Immature natural killer cell (primary cell): ENCODE results near the gene IFNL1. TPM values are rescaled to one million over a fixed set of nuclear protein-coding genes. Genes with fewer than 3 reads are reported as not detected.

Experiments
- DNase-seq, 3 donors: peaks; one replicate each; pipeline ENCODE4 v3.0.0; 2022; ENCODE audit warnings: mixed read lengths in 1 of 3
- H3K27ac Mint-ChIP-seq, 6 donors: one replicate each; pipeline ENCODE4 v1.8.0; 2020; ENCODE audit warnings: mixed read lengths in 6 of 6, mild to moderate bottlenecking in 5 of 6, inconsistent platforms in 4 of 6, moderate library complexity in 3 of 6
- H3K27me3 Mint-ChIP-seq, 3 donors: one replicate each; pipeline ENCODE4 v1.8.0; 2020 to 2021; ENCODE audit warnings: low read depth in 3 of 3, mild to moderate bottlenecking in 3 of 3, mixed read lengths in 3 of 3, moderate library complexity in 3 of 3, inconsistent platforms in 1 of 3
- H3K36me3 Mint-ChIP-seq, 3 donors: one replicate each; pipeline ENCODE4 v1.8.0; 2020; ENCODE audit warnings: mixed read lengths in 3 of 3, inconsistent platforms in 2 of 3, mild to moderate bottlenecking in 2 of 3
- H3K4me1 Mint-ChIP-seq, 2 donors: one replicate each; pipeline ENCODE4 v1.8.0; 2020; ENCODE audit warnings: inconsistent platforms in 2 of 2, mild to moderate bottlenecking in 2 of 2, mixed read lengths in 2 of 2, moderate library complexity in 1 of 2
- H3K4me3 Mint-ChIP-seq, 5 donors: one replicate each; pipeline ENCODE4 v1.8.0; 2020; ENCODE audit warnings: mild to moderate bottlenecking in 5 of 5, mixed read lengths in 5 of 5, inconsistent platforms in 3 of 5, moderate library complexity in 3 of 5
- H3K9me3 Mint-ChIP-seq, 6 donors: one replicate each; pipeline ENCODE4 v1.8.0; 2020; ENCODE audit warnings: mild to moderate bottlenecking in 6 of 6, mixed read lengths in 6 of 6, inconsistent platforms in 4 of 6, moderate library complexity in 3 of 6
- polyA plus RNA-seq, 3 donors: library from polyadenylated mRNA; unstranded; fragments of 300-500 nt; fragmentation: Illumina TruSeq; gene quantifications; one replicate each; pipeline ENCODE4 v1.2.3, GENCODE V29; 2021

The IFNL1 gene
- polyA plus RNA-seq, 3 donors from 2014 or later = 2.2 to 4.8 (median 2.3) TPM

GRCh38 chr19:39293394-39293793 is 2.8 kb upstream of the IFNL1 start:
- no peak for DNase-seq
- H3K4me1 Mint-ChIP-seq = peaks cover 28 to 31% of the 10 kb centered on the region in 2 donors
- peaks cover 9 to 13% (median 10%) of the 10 kb centered on the region in 3 donors for H3K27me3 Mint-ChIP-seq
- peaks cover 0 to 4% (median 0%) of the 10 kb centered on the region in 3 donors for H3K36me3 Mint-ChIP-seq
- H3K4me3 Mint-ChIP-seq = no peak overlapping the region
- H3K27ac Mint-ChIP-seq = no peak overlapping the region
- no peaks in the 10 kb centered on the region for H3K9me3 Mint-ChIP-seq

- H3K9me3 Mint-ChIP-seq = no peaks in the 10 kb centered on the region
- H3K36me3 Mint-ChIP-seq = no peaks in the 10 kb centered on the region
- peaks cover 52 to 61% of the 10 kb centered on the region in 2 donors for H3K4me1 Mint-ChIP-seq
- no peak for DNase-seq
- H3K27ac Mint-ChIP-seq = peak overlapping the region in 5 of 6 donors; percentile 56 to 91 (median 78)
- peaks cover 19 to 23% (median 21%) of the 10 kb centered on the region in 3 donors for H3K27me3 Mint-ChIP-seq
- H3K4me3 Mint-ChIP-seq = peak overlapping the region; percentile 54 to 81 (median 63)
Observed at GRCh38 chr19:39296906-39297305, 699 bp downstream of the IFNL1 start.

- Mint-ChIP-seq H3K9me3 (no peaks in the 10 kb centered on the region), H3K27ac (peak overlapping the region; percentile 84 to 97 (median 90)), H3K4me1 (peaks cover 52 to 66% of the 10 kb centered on the region in 2 donors), H3K36me3 (no peaks in the 10 kb centered on the region), H3K27me3 (peaks cover 19 to 23% (median 21%) of the 10 kb centered on the region in 3 donors), H3K4me3 (peak overlapping the region; percentile 81 to 89 (median 83))
- peak; percentile 92 to 94 (median 93) for DNase-seq
Observed at GRCh38 chr19:39297931-39298634, 1.9 kb downstream of the IFNL1 start.

GRCh38 chr19:39299404-39299803 is 3.2 kb downstream of the IFNL1 start:
- peak; percentile 72 to 75 (median 74) for DNase-seq
- H3K36me3 Mint-ChIP-seq = no peaks in the 10 kb centered on the region
- peak overlapping the region; percentile 84 to 97 (median 90) for H3K27ac Mint-ChIP-seq
- H3K4me1 Mint-ChIP-seq = peaks cover 50 to 66% of the 10 kb centered on the region in 2 donors
- no peaks in the 10 kb centered on the region for H3K9me3 Mint-ChIP-seq
- peaks cover 17 to 23% (median 21%) of the 10 kb centered on the region in 3 donors for H3K27me3 Mint-ChIP-seq
- H3K4me3 Mint-ChIP-seq = peak overlapping the region; percentile 56 to 86 (median 76)

DNA sequence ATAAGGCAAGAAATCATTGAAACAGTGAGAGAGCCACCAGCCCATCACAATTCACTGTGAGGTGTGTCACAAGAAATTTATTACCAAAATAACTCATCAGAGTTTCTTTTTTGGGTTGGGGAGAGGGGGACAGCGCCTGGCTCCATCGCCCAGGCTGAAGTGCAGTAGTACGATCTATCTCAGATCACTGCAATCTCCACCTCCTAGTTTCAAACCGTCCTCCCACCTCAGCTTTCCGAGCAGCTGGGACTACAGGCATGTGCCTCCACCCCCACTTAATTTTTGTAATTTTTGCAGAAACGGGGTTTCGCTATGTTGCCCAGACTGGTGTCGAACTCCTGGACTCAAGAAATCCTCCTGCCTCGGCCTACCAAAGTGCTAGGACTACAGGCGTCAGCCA is 3.6 kb downstream of the IFNL1 start:
- H3K4me1 Mint-ChIP-seq = peaks cover 49 to 66% of the 10 kb centered on the region in 2 donors
- H3K27me3 Mint-ChIP-seq = peaks cover 17 to 23% (median 21%) of the 10 kb centered on the region in 3 donors
- H3K9me3 Mint-ChIP-seq = no peaks in the 10 kb centered on the region
- H3K27ac Mint-ChIP-seq = peak overlapping the region; percentile 84 to 97 (median 90)
- peak overlapping the region; percentile 56 to 86 (median 76) for H3K4me3 Mint-ChIP-seq
- H3K36me3 Mint-ChIP-seq = no peaks in the 10 kb centered on the region
- no peak for DNase-seq

DNA sequence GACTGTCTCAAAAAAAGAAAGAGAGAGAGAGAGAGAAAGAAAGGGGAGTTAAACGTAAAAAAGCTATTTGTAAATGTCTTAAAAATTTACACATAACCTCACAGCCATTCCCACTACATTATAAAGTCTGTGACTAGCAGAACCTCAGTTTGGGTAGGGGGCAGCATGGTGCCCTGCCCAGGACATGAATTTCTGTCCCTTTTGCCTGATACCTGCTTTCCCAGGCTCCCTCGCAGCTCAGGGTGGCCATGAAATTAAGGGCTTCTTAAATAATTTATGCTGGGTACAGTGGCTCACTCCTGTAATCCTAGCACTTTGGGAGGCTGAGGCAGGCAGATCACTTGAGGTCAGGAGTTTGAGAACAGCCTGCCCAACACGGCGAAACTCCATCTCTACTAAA is 4.8 kb downstream of the IFNL1 start:
- H3K36me3 Mint-ChIP-seq = peaks cover 0 to 2% (median 0%) of the 10 kb centered on the region in 3 donors
- peaks cover 17 to 23% (median 21%) of the 10 kb centered on the region in 3 donors for H3K27me3 Mint-ChIP-seq
- no peak overlapping the region for H3K4me3 Mint-ChIP-seq
- peaks cover 46 to 58% of the 10 kb centered on the region in 2 donors for H3K4me1 Mint-ChIP-seq
- no peaks in the 10 kb centered on the region for H3K9me3 Mint-ChIP-seq
- no peak for DNase-seq
- H3K27ac Mint-ChIP-seq = peak overlapping the region in 3 of 6 donors; percentile 52 to 95 (median 72)

GRCh38 chr19:39301562-39301961 is 5.4 kb downstream of the IFNL1 start:
- H3K27ac Mint-ChIP-seq = no peak overlapping the region
- peaks cover 40 to 53% of the 10 kb centered on the region in 2 donors for H3K4me1 Mint-ChIP-seq
- H3K36me3 Mint-ChIP-seq = peaks cover 2 to 8% (median 5%) of the 10 kb centered on the region in 3 donors
- H3K9me3 Mint-ChIP-seq = no peaks in the 10 kb centered on the region
- peaks cover 17 to 23% (median 21%) of the 10 kb centered on the region in 3 donors for H3K27me3 Mint-ChIP-seq
- H3K4me3 Mint-ChIP-seq = no peak overlapping the region
- DNase-seq = no peak

DNA sequence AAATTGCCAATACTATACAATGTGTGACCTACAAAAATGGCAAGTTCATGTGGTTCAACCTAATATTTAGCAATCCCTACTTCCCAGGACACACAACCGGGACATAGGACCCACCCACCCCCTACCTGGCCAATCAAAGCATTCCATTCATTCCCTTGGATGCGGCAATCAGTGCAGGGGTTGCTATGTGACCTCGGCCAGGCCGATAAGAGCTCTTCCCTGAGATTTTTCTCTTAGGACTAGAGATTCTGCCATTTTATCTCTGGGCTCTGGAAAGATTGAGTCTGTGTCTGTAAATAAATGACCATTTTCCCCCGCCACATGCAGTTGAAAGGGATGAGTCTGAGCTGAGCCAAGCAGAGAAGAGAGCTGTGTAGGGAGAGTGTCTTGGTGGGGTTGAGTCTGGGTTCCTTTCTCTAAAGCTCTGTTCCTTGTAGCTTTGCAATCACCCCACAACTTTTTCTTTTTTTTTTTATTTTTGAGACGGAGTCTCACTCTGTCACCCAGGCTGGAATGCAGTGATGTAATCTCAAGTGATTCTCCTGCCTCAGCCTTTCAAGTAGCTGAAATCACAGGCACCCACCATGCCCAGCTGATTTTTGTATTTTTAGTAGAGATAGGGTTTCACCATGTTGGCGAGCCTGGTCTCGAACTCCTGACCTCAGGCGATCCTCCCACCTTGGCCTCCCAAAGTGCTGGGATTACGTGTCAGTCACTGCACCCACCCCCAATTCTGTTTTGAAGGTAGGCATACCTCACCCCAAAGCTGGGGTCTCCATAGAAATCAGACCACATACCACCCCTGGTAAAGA is 7.4 kb downstream of the IFNL1 start:
- Mint-ChIP-seq H3K4me3 (no peak overlapping the region), H3K36me3 (peaks cover 7 to 14% (median 9%) of the 10 kb centered on the region in 3 donors), H3K4me1 (peaks cover 23 to 33% of the 10 kb centered on the region in 2 donors), H3K27ac (no peak overlapping the region), H3K9me3 (no peaks in the 10 kb centered on the region), H3K27me3 (peaks cover 7 to 12% (median 8%) of the 10 kb centered on the region in 3 donors)
- no peak for DNase-seq

GRCh38 chr19:39304185-39304513 is 7.9 kb downstream of the IFNL1 start:
- H3K27me3 Mint-ChIP-seq = peaks cover 4 to 8% (median 6%) of the 10 kb centered on the region in 3 donors
- no peak overlapping the region for H3K27ac Mint-ChIP-seq

GRCh38 chr19:39304701-39305571 is 8.7 kb downstream of the IFNL1 start:
- Mint-ChIP-seq H3K9me3 (no peaks in the 10 kb centered on the region), H3K4me1 (peaks cover 15 to 27% of the 10 kb centered on the region in 2 donors), H3K27ac (peak overlapping the region in 1 of 6 donors; percentile 46), H3K27me3 (peaks cover 0 to 4% (median 1%) of the 10 kb centered on the region in 3 donors), H3K36me3 (peaks cover 7 to 19% (median 9%) of the 10 kb centered on the region in 3 donors), H3K4me3 (no peak overlapping the region)
- no peak for DNase-seq

More at GRCh38 chr19:39304185-39304513, 7.9 kb downstream of the IFNL1 start:
- Mint-ChIP-seq H3K4me1 (peaks cover 23 to 35% of the 10 kb centered on the region in 2 donors), H3K4me3 (no peak overlapping the region), H3K9me3 (no peaks in the 10 kb centered on the region), H3K36me3 (peaks cover 7 to 19% (median 9%) of the 10 kb centered on the region in 3 donors)
- DNase-seq = no peak

GRCh38 chr19:39306075-39306474 is 9.9 kb downstream of the IFNL1 start:
- H3K9me3 Mint-ChIP-seq = no peaks in the 10 kb centered on the region
- H3K4me3 Mint-ChIP-seq = no peak overlapping the region
- peak overlapping the region in 2 of 6 donors; percentile 19 to 47 for H3K27ac Mint-ChIP-seq
- peaks cover 0 to 2% (median 0%) of the 10 kb centered on the region in 3 donors for H3K27me3 Mint-ChIP-seq
- peaks cover 7 to 28% (median 9%) of the 10 kb centered on the region in 3 donors for H3K36me3 Mint-ChIP-seq
- H3K4me1 Mint-ChIP-seq = peaks cover 14 to 26% of the 10 kb centered on the region in 2 donors
- no peak for DNase-seq

GRCh38 chr19:39307046-39307821 is 11.0 kb downstream of the IFNL1 start:
- peaks cover 7 to 40% (median 14%) of the 10 kb centered on the region in 3 donors for H3K36me3 Mint-ChIP-seq
- no peak for DNase-seq
- peak overlapping the region in 1 of 6 donors; percentile 53 for H3K27ac Mint-ChIP-seq
- no peaks in the 10 kb centered on the region for H3K9me3 Mint-ChIP-seq
- peaks cover 0 to 2% (median 0%) of the 10 kb centered on the region in 3 donors for H3K27me3 Mint-ChIP-seq
- H3K4me1 Mint-ChIP-seq = peaks cover 17 to 24% of the 10 kb centered on the region in 2 donors
- no peak overlapping the region for H3K4me3 Mint-ChIP-seq
